HG03108 (cell line): ENCODE results near the gene DYNLT4.
"Not testable (repeated sequence)": the region's sequence is repeated elsewhere in the genome, so short reads cannot be mapped to it uniquely, and the experiment has no call there.

Experiments used
- ATAC-seq: cut with Tn5 transposase; IDR thresholded peaks from one replicate; pipeline ENCODE4 v1.9.1; 2021; ENCODE audit warnings: moderate library complexity; ENCODE audit not compliant: unreplicated experiment

The DYNLT4 gene

GRCh38 chr1:44828841-44829440, 21.8 kb upstream of the DYNLT4 start:
- ATAC-seq: no peak

- no peak for ATAC-seq
These were observed 21.0 kb upstream of the DYNLT4 start for GRCh38 chr1:44828003-44828651.

- ATAC-seq: no peak
These were observed 20.2 kb upstream of the DYNLT4 start for GRCh38 chr1:44827197-44828002.

- no peak for ATAC-seq
These were observed 19.4 kb upstream of the DYNLT4 start for GRCh38 chr1:44826375-44827196.

GRCh38 chr1:44824392-44824791, 17.2 kb upstream of the DYNLT4 start:
- ATAC-seq: not testable (repeated sequence)

GRCh38 chr1:44822981-44823451, 15.9 kb upstream of the DYNLT4 start:
- ATAC-seq: no peak

GRCh38 chr1:44822131-44822701, 15.1 kb upstream of the DYNLT4 start:
- ATAC-seq: no peak

GRCh38 chr1:44821240-44821715, 14.1 kb upstream of the DYNLT4 start:
- ATAC-seq: no peak

- ATAC-seq: no peak
These were observed 13.4 kb upstream of the DYNLT4 start for GRCh38 chr1:44820328-44821239.

GRCh38 chr1:44819608-44820327, 12.6 kb upstream of the DYNLT4 start:
- peak; percentile 66 for ATAC-seq

- ATAC-seq: no peak
These were observed 12.1 kb upstream of the DYNLT4 start for GRCh38 chr1:44819196-44819607.

GRCh38 chr1:44817771-44818495, 10.8 kb upstream of the DYNLT4 start:
- no peak for ATAC-seq

- ATAC-seq: no peak
These were observed 10.2 kb upstream of the DYNLT4 start for GRCh38 chr1:44817307-44817706.

- not testable (repeated sequence) for ATAC-seq
These were observed 8.8 kb upstream of the DYNLT4 start for GRCh38 chr1:44815926-44816325.

- ATAC-seq: no peak
These were observed 5.8 kb upstream of the DYNLT4 start for GRCh38 chr1:44812822-44813543.

GRCh38 chr1:44811234-44811633, 4.1 kb upstream of the DYNLT4 start:
- no peak for ATAC-seq

GRCh38 chr1:44810762-44811105, 3.6 kb upstream of the DYNLT4 start:
- not testable (repeated sequence) for ATAC-seq
